A673 (cell line): Measurements from ENCODE around the gene HUS1B.

Experiments
- EZH2 ChIP-seq: fragments of 200-600 bp; sonication (generic); IDR thresholded peaks from 2 replicates; pipeline ENCODE4 v1.6.1; 2017; ENCODE audit warnings: borderline replicate concordance, low read depth, mild to moderate bottlenecking, mixed read lengths, antibody characterized with exemption, low read length; ENCODE audit not compliant: poor library complexity, severe bottlenecking
- TF ChIP-seq, protein P1 (sequence below): fragments of 300-800, 200-600 bp; sonication (generic); conservative IDR thresholded peaks from 2 replicates; pipeline ENCODE4 v1.5.1; 2017; ENCODE audit warnings: low read depth, mild to moderate bottlenecking, antibody characterized with exemption, low read length, moderate library complexity, mixed read lengths

DNA sequence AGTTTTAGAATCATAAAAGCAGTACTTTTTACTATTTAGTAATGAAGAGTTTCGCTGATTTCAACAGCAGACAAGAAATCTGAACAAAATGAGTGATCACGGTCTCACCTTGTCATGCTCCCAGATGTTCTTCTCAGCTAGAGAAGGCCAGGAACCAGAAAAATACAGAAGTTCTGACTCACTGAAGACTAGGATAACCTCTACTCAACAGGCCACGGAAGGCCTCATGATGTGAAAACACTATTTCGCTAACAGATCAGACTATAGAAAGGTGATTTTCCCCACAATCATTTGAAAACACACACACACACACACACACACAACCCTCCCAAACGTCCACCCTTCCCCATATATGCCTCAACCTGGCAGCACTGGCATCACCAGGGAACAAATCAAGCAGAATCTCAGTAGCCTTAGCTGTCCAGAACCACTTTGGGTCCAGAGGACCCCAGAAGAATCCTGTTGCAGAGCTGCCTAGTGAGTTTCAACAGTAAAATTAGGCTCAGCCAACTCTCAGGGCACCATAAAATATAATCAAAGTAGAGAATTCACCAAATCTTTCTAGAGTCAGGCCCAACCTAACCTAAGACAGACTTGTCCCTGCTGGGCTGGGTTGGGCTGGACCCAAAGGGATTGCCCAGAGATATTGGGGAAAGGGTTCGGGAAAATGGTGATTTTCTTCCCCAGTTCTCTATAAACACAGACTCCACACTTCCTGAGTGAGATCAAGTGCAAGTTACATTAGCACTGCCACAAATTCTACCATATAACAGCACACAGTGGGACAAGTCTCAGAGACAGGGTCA is 28.1 kb upstream of the HUS1B start:
- TF ChIP-seq, protein P1, sequence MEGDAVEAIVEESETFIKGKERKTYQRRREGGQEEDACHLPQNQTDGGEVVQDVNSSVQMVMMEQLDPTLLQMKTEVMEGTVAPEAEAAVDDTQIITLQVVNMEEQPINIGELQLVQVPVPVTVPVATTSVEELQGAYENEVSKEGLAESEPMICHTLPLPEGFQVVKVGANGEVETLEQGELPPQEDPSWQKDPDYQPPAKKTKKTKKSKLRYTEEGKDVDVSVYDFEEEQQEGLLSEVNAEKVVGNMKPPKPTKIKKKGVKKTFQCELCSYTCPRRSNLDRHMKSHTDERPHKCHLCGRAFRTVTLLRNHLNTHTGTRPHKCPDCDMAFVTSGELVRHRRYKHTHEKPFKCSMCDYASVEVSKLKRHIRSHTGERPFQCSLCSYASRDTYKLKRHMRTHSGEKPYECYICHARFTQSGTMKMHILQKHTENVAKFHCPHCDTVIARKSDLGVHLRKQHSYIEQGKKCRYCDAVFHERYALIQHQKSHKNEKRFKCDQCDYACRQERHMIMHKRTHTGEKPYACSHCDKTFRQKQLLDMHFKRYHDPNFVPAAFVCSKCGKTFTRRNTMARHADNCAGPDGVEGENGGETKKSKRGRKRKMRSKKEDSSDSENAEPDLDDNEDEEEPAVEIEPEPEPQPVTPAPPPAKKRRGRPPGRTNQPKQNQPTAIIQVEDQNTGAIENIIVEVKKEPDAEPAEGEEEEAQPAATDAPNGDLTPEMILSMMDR, result no peak
- no peak for TF ChIP-seq EZH2
